Ectodermal cell (in vitro differentiated cells): ENCODE data around the gene LMF1.

Experiments used
- H3K27ac ChIP-seq: 2 replicates; pipeline ENCODE4 v1.7.0; 2013; ENCODE audit warnings: mild to moderate bottlenecking, low read depth, low read length; ENCODE audit not compliant: insufficient read depth, poor library complexity, severe bottlenecking
- H3K27me3 ChIP-seq: 2 replicates; pipeline ENCODE4 v1.7.0; 2013; ENCODE audit warnings: mild to moderate bottlenecking, low read length; ENCODE audit not compliant: insufficient read depth, control insufficient read depth, poor library complexity, severe bottlenecking
- H3K36me3 ChIP-seq: one replicate; pipeline ENCODE4 v1.7.0; 2013; ENCODE audit warnings: low read length; ENCODE audit not compliant: control insufficient read depth, insufficient read depth
- H3K4me1 ChIP-seq: one replicate; pipeline ENCODE4 v1.7.0; 2013; ENCODE audit warnings: low read length; ENCODE audit not compliant: control insufficient read depth, insufficient read depth
- H3K4me3 ChIP-seq: 2 replicates; pipeline ENCODE4 v1.7.0; 2013; ENCODE audit warnings: low read depth, low read length, control low read depth; ENCODE audit not compliant: insufficient read depth
- H3K9me3 ChIP-seq: 2 replicates; pipeline ENCODE4 v1.7.0; 2013; ENCODE audit warnings: mild to moderate bottlenecking, low read length, moderate library complexity; ENCODE audit not compliant: control insufficient read depth
- WGBS, 2 experiments: methylation state at CpG; one replicate each; pipeline ENCODE4 v1.1.7; 2013; ENCODE audit warnings: missing lambda C conversion rate in 2 of 2; 5-methylcytosine and 5-hydroxymethylcytosine counted together

Gene LMF1

DNA sequence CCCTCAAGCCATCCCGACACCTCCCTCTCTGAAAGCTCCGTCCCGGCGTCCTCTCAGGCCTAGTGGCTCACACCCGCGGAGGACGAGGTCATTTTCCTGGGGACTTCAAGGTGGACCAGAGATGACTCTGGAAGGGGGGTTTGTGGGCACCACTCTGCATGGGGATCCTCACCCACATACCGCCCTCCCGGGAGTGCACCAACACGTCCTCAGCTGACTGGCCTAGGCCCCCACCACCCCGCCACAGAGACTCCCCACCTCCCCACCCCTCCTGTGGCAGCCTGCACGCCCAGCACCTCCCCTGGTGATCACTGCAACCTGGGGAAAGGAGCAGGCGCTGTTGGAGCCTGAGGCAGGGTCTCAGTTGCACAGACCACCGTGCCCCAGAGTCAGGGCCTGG lies 8.4 kb upstream of the LMF1 start:
- Histone ChIP-seq H3K4me3 (no peak overlapping the region), H3K4me1 (peaks cover 26% of the 10 kb centered on the region), H3K27ac (no peak overlapping the region), H3K27me3 (peaks cover 68% of the 10 kb centered on the region), H3K9me3 (no peaks in the 10 kb centered on the region), H3K36me3 (no peaks in the 10 kb centered on the region)
- WGBS, 2 experiments: 88 to 90% methylated on average over 13 to 14 of the region's 14 CpGs

DNA sequence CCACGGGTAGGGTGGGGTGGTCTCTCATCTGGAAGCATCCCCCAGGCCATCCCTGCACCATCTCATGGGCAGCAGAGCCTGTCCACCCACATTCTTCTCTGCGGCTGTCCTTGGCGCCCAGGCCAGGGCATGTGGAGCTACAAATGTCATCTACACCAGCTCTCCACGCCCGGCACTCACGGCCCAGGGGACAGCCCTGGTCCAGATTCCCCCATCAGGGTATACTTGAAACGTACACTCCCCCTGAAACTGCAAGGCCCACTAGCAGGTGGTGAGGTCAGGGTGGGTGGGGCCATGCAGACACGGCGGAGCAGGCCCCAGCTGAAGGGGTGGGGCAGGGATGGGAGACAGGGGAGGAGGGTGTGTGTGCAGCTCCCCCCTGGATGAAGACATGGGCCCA lies 7.6 kb upstream of the LMF1 start:
- Histone ChIP-seq H3K36me3 (no peaks in the 10 kb centered on the region), H3K27me3 (peaks cover 61% of the 10 kb centered on the region), H3K9me3 (no peaks in the 10 kb centered on the region), H3K27ac (no peak overlapping the region), H3K4me3 (no peak overlapping the region), H3K4me1 (peaks cover 19% of the 10 kb centered on the region)
- WGBS, 2 experiments: 87% methylated on average over 9 of the region's 9 CpGs

DNA sequence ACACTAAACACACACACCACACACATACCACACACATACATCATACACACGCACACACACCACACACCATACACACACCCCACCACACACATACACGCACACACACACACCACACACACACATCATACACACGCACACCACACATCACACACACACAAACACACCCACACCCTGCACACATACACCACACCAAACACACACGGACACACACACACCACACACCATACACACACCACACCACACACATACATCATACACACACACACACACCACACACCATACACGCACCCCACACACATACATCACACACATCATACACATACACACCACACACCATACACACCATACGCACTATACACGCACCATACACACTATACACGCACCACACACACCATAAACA lies 7.1 kb upstream of the LMF1 start:
- 74 to 75% methylated on average over 8 of the region's 8 CpGs for WGBS, 2 experiments
- Histone ChIP-seq H3K4me1 (peaks cover 14% of the 10 kb centered on the region), H3K36me3 (no peaks in the 10 kb centered on the region), H3K4me3 (no peak overlapping the region), H3K27me3 (peaks cover 56% of the 10 kb centered on the region), H3K27ac (no peak overlapping the region), H3K9me3 (no peaks in the 10 kb centered on the region)

DNA sequence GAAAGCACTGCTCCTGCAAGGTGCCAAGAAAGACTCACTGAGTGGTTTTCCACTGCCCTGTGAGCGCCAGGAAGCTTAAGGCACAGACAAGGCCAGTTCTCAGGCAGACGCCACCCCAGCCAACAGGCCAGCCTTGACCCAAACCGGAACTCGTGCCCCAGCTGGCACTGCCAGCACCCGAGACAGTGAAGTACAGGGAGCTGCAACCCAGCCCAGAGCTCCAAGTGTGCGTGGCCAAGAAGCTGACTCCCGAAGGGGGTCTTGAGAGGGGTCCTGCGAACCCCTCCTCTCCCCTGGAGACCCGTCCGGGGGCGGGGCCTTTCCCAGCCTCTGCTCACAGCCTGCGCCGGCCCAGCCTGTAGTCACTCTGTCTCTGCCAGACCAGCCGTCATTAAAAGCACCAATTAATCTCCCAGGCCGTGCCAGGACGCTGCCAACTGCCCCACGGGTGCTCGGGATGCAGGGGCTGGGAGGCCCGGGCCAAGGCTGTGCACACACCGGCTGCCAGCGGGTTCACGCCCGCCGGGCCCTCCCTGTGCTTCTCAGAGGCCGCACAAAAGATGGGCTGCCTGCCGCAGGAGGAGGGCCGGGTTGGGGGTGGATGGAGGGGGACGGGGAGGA lies 6.4 kb upstream of the LMF1 start:
- WGBS, 2 experiments: 88 to 89% methylated on average over 28 of the region's 28 CpGs
- Histone ChIP-seq H3K4me1 (peaks cover 10% of the 10 kb centered on the region), H3K4me3 (no peak overlapping the region), H3K27ac (no peak overlapping the region), H3K27me3 (peaks cover 49% of the 10 kb centered on the region), H3K9me3 (no peaks in the 10 kb centered on the region), H3K36me3 (no peaks in the 10 kb centered on the region)

- no peaks in the 10 kb centered on the region for H3K36me3 ChIP-seq
- no peak overlapping the region for H3K4me3 ChIP-seq
- H3K27me3 ChIP-seq: peaks cover 48% of the 10 kb centered on the region
- no peak overlapping the region for H3K27ac ChIP-seq
- peaks cover 12% of the 10 kb centered on the region for H3K4me1 ChIP-seq
- H3K9me3 ChIP-seq: no peaks in the 10 kb centered on the region
- 87 to 89% methylated on average over 24 of the region's 24 CpGs for WGBS, 2 experiments
These were observed 5.7 kb upstream of the LMF1 start for GRCh38 chr16:976389-976931.

DNA sequence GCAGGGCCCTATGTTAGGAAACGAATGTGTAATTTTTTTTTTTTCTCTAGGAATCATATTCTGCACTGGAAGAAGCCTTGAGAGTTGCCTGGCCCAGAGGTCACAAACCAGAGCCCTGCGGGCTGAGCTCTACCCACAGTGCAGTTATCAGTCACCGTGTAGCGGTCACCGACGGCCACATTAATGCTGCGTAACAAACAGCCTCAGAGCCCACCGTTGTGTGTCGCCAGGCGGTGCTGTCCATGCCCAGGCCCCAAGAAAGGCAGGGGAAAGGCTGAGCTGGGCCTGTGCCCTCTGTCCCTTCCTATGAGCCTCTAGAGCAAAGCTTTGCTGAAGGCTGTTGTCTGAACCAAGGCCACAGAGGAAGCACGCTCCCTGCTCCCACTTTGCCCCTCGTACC lies 4.5 kb upstream of the LMF1 start:
- Histone ChIP-seq H3K9me3 (no peaks in the 10 kb centered on the region), H3K36me3 (no peaks in the 10 kb centered on the region), H3K27me3 (peaks cover 43% of the 10 kb centered on the region), H3K4me3 (no peak overlapping the region), H3K4me1 (peaks cover 16% of the 10 kb centered on the region), H3K27ac (no peak overlapping the region)
- WGBS, 2 experiments: 91 to 93% methylated on average over 12 of the region's 12 CpGs

GRCh38 chr16:974611-975261 lies 4.0 kb upstream of the LMF1 start:
- Histone ChIP-seq H3K4me1 (peaks cover 17% of the 10 kb centered on the region), H3K4me3 (no peak overlapping the region), H3K27me3 (peaks cover 43% of the 10 kb centered on the region), H3K27ac (no peak overlapping the region), H3K9me3 (no peaks in the 10 kb centered on the region), H3K36me3 (no peaks in the 10 kb centered on the region)
- 90 to 92% methylated on average over 26 of the region's 26 CpGs for WGBS, 2 experiments

DNA sequence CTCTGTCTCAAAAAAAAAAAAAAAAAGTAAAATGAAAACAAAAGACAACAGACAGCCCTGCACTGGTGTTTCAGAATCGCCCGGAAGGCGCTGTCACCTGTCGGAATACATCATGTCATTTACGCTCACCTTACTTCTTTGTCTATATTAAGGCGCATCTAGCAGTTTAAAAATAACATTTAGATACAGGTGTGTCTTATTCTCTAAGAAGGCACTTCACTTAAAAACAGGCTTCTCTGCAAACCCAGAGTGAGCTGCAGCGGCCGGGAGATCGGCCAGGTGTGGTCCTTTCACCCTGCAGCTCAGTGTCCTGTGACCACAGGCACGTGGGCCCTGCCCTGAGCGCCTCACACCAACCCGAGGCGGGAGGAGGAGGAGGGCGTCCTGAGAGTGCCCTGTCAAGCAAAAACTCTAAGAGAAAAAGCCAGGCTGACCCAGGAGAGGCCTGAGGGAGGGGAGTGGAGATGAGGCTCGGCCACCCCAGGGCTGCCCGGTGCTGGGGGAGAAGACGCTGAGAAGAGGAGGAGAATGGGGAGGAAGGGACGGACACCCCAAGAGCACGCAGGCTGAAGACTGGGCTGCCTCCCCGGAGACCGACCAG lies 3.3 kb upstream of the LMF1 start:
- peaks cover 42% of the 10 kb centered on the region for H3K27me3 ChIP-seq
- no peaks in the 10 kb centered on the region for H3K9me3 ChIP-seq
- no peaks in the 10 kb centered on the region for H3K36me3 ChIP-seq
- peaks cover 24% of the 10 kb centered on the region for H3K4me1 ChIP-seq
- H3K4me3 ChIP-seq: no peak overlapping the region
- 89 to 91% methylated on average over 21 of the region's 21 CpGs for WGBS, 2 experiments
- H3K27ac ChIP-seq: no peak overlapping the region

DNA sequence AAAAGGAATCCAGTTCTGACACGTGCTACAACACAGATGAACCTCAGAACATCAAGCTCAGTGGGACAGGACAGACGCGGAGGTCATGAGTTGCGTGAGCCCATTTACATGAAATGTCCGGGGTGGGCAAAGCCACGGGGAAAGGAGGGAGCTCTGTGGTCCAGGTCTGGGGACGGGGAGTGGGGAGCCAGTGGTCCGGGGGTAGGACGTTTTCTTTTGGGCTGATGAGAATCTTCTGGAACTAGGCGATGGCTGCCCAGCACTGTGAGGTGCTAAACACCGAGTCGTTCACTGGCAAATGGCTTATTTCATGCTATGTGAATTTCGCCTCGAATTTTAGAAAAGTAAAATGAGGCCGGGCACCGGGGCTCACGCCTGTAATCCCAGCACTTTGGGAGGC lies 2.6 kb upstream of the LMF1 start:
- Histone ChIP-seq H3K9me3 (no peaks in the 10 kb centered on the region), H3K36me3 (no peaks in the 10 kb centered on the region), H3K27ac (no peak overlapping the region), H3K4me3 (no peak overlapping the region), H3K4me1 (peaks cover 29% of the 10 kb centered on the region), H3K27me3 (peaks cover 35% of the 10 kb centered on the region)
- 91 to 92% methylated on average over 17 of the region's 17 CpGs for WGBS, 2 experiments

DNA sequence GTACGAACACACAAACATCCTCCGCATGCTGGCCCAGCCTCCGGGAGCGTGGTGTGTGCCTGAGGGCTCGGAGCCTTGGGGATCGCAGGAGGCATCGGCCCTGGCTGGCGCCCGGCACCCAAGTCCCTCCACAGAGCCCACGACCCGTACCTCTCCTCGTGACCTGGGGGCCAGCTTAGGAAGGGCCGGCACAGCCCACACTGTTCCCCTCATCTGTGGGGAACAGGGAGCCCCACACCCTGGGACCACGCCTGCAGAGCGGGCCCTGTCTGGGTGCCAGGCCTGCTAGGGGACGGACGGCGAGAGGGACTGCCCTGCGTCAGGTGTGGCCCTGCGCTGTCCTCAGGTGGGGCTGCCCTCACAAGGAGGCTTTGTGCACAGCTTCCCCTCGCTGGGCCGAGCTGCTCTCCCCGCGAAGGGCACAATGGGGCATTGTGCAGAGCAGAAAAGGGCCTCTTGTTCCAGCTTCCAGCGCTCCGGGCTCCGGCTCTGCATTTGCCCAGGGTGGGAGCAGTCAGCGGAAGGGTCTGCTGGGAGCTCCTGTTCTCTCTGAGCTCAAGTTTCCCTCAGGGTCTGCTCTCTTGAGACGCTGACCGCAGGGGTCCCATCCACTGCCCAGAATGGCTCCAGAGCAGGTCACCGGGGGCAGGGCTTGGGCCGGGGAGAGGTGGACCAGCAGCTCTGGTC lies 1.7 kb upstream of the LMF1 start:
- Histone ChIP-seq H3K4me1 (peaks cover 38% of the 10 kb centered on the region), H3K27ac (no peak overlapping the region), H3K27me3 (peaks cover 29% of the 10 kb centered on the region), H3K9me3 (no peaks in the 10 kb centered on the region), H3K36me3 (no peaks in the 10 kb centered on the region), H3K4me3 (no peak overlapping the region)
- 66 to 67% methylated on average over 32 of the region's 32 CpGs for WGBS, 2 experiments
